Nephron (organoid): ENCODE data around the gene CAPZA3.

ENCODE experiments used
- H3K27ac Mint-ChIP-seq, 3 experiments: 2 replicates each; pipeline ENCODE4 v1.8.0; 2020; ENCODE audit warnings: mixed read lengths in 3 of 3, mild to moderate bottlenecking in 2 of 3, moderate library complexity in 1 of 3
- H3K27me3 Mint-ChIP-seq: 2 replicates; pipeline ENCODE4 v1.8.0; 2021; ENCODE audit warnings: low read depth, mild to moderate bottlenecking, moderate library complexity, mixed read lengths
- H3K36me3 Mint-ChIP-seq: 2 replicates; pipeline ENCODE4 v1.8.0; 2020; ENCODE audit warnings: low read depth, mixed read lengths
- H3K4me1 Mint-ChIP-seq: 2 replicates; pipeline ENCODE4 v1.8.0; 2020; ENCODE audit warnings: mixed read lengths
- H3K4me3 Mint-ChIP-seq, 3 experiments: 2 replicates each; pipeline ENCODE4 v1.8.0; 2020; ENCODE audit warnings: mild to moderate bottlenecking in 3 of 3, mixed read lengths in 3 of 3, moderate library complexity in 2 of 3
- H3K9me3 Mint-ChIP-seq: 2 replicates; pipeline ENCODE4 v1.8.0; 2020; ENCODE audit warnings: mixed read lengths
- TF ChIP-seq, protein P1 (sequence below), 3 experiments: fragments of 200-600 bp; sonication (generic); IDR thresholded peaks; one replicate each; pipeline ENCODE4 v1.5.0; 2021; ENCODE audit warnings: antibody characterized with exemption in 3 of 3; ENCODE audit not compliant: unreplicated experiment in 3 of 3

Gene CAPZA3

GRCh38 chr12:18750085-18750484 lies 12.2 kb downstream of the CAPZA3 start:
- peaks cover 2% of the 10 kb centered on the region for H3K9me3 Mint-ChIP-seq
- TF ChIP-seq, protein P1, sequence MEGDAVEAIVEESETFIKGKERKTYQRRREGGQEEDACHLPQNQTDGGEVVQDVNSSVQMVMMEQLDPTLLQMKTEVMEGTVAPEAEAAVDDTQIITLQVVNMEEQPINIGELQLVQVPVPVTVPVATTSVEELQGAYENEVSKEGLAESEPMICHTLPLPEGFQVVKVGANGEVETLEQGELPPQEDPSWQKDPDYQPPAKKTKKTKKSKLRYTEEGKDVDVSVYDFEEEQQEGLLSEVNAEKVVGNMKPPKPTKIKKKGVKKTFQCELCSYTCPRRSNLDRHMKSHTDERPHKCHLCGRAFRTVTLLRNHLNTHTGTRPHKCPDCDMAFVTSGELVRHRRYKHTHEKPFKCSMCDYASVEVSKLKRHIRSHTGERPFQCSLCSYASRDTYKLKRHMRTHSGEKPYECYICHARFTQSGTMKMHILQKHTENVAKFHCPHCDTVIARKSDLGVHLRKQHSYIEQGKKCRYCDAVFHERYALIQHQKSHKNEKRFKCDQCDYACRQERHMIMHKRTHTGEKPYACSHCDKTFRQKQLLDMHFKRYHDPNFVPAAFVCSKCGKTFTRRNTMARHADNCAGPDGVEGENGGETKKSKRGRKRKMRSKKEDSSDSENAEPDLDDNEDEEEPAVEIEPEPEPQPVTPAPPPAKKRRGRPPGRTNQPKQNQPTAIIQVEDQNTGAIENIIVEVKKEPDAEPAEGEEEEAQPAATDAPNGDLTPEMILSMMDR (IDR thresholded peaks at IDR 0.05; ENCODE audit: unreplicated experiment in 3 of 3): no peak
- H3K36me3 Mint-ChIP-seq: no peaks in the 10 kb centered on the region
- no peaks in the 10 kb centered on the region for H3K27me3 Mint-ChIP-seq
- H3K4me1 Mint-ChIP-seq: peaks cover 25% of the 10 kb centered on the region
- H3K27ac Mint-ChIP-seq: no peak overlapping the region
- H3K4me3 Mint-ChIP-seq: no peak overlapping the region

GRCh38 chr12:18751866-18752265 lies 13.9 kb downstream of the CAPZA3 start:
- H3K27ac Mint-ChIP-seq: peak overlapping the region in 1 of 3 experiments; percentile 77
- H3K27me3 Mint-ChIP-seq: no peaks in the 10 kb centered on the region
- H3K9me3 Mint-ChIP-seq: no peaks in the 10 kb centered on the region
- H3K36me3 Mint-ChIP-seq: no peaks in the 10 kb centered on the region
- H3K4me3 Mint-ChIP-seq: no peak overlapping the region
- TF ChIP-seq, protein P1 (IDR thresholded peaks at IDR 0.05; ENCODE audit: unreplicated experiment in 3 of 3): no peak
- peaks cover 25% of the 10 kb centered on the region for H3K4me1 Mint-ChIP-seq

DNA sequence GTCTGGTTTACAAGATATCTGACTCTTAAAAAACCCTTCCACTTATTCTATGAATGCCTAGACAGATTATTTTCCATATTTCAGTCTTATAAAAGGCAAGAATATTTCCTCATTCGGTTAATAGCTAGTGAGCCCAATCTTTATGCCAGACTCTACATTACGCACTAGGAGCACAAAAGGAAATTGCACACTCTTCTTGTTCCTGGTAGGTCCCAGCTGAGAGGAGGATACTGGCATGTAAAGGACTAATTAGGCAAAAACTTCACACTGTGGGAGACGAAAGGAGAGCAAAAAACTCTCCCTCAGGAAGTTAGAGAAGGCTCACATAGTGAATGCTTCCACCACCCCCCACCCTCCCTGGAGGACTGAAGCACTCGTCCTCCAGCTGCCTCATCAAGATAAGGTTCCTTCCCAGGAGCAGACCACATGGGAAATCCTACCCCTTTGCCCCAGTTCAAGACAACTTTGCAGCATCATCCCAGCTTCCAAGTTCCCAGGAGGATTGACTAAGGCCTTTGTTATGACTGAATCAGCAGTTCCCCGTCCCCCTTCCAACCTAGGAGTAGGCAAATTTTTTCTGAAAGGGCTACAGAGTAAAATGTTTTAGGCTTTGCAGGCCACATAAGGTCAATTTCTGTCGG lies 14.5 kb downstream of the CAPZA3 start:
- H3K27ac Mint-ChIP-seq: peak overlapping the region; percentile 27 to 77 (median 58)
- H3K27me3 Mint-ChIP-seq: no peaks in the 10 kb centered on the region
- H3K9me3 Mint-ChIP-seq: no peaks in the 10 kb centered on the region
- no peaks in the 10 kb centered on the region for H3K36me3 Mint-ChIP-seq
- H3K4me3 Mint-ChIP-seq: no peak overlapping the region
- H3K4me1 Mint-ChIP-seq: peaks cover 25% of the 10 kb centered on the region
- TF ChIP-seq, protein P1 (IDR thresholded peaks at IDR 0.05; ENCODE audit: unreplicated experiment in 3 of 3): no peak

DNA sequence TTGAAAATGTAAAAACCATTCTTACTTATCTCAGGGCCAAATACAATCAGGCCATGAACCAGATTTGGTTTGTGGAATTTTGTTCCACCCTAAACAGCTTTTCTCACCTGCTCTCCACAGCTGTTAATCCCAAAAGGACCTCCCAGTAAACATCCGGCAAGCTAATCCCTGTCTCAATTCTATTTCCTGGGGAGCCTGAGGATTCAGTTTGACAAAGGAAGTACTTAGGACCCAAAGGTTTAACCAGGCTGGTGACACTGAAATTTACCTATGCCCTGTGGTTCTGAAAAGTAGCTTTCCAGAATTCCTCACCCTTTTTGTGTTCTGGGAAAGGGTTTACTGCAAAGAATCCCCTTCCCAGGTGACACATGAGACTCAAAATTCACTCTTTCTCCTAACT lies 15.0 kb downstream of the CAPZA3 start:
- H3K36me3 Mint-ChIP-seq: no peaks in the 10 kb centered on the region
- H3K27ac Mint-ChIP-seq: peak overlapping the region; percentile 66 to 77 (median 67)
- H3K4me3 Mint-ChIP-seq: no peak overlapping the region

GRCh38 chr12:18753481-18754123 lies 15.7 kb downstream of the CAPZA3 start:
- Mint-ChIP-seq H3K9me3 (no peaks in the 10 kb centered on the region), H3K27me3 (no peaks in the 10 kb centered on the region), H3K4me1 (peaks cover 21% of the 10 kb centered on the region), H3K27ac (peak overlapping the region; percentile 66 to 77 (median 67)), H3K4me3 (no peak overlapping the region), H3K36me3 (no peaks in the 10 kb centered on the region)
- TF ChIP-seq, protein P1 (IDR thresholded peaks at IDR 0.05; ENCODE audit: unreplicated experiment in 3 of 3): no peak

More for the DNA sequence above, 15.0 kb downstream of the CAPZA3 start:
- Mint-ChIP-seq H3K27me3 (no peaks in the 10 kb centered on the region), H3K4me1 (peaks cover 23% of the 10 kb centered on the region), H3K9me3 (no peaks in the 10 kb centered on the region)
- TF ChIP-seq, protein P1 (IDR thresholded peaks at IDR 0.05; ENCODE audit: unreplicated experiment in 3 of 3): no peak
